ENCODE data around the gene LCN6. TPM values are rescaled to one million over a fixed set of nuclear protein-coding genes. Genes with fewer than 3 reads are reported as not detected.
A peak's percentile ranks its signal among the peaks of the same experiment; 100 is the strongest.

LCN6 gene
- total and polyA plus RNA-seq, 3 donors from 2014 or later: 7.8 to 19.1 (median 11.3) TPM

GRCh38 chr9:136751244-136751643 is 2.9 kb upstream of the LCN6 start:
- 86 to 94% methylated on average over 1 of the region's 1 CpG for WGBS, 2 donors
- H3K9me3 ChIP-seq: no peaks in the 10 kb centered on the region
- intact Hi-C loops (cut with DNase I; ENCODE audit: low total_unique reads): no loop called here
- no peak for DNase-seq
- TF ChIP-seq POLR2A (IDR thresholded peaks at IDR 0.05) (no peak), CTCF (IDR thresholded peaks at IDR 0.05) (no peak)
- H3K4me3 ChIP-seq: no peak overlapping the region
- peaks cover 28% of the 10 kb centered on the region for H3K4me1 ChIP-seq
- H3K27ac ChIP-seq: no peak overlapping the region
- H3K27me3 ChIP-seq: no peaks in the 10 kb centered on the region
- H3K36me3 ChIP-seq (ENCODE audit: low read depth, missing control alignments): no peaks in the 10 kb centered on the region

GRCh38 chr9:136750526-136750925 is 2.2 kb upstream of the LCN6 start:
- DNase-seq: no peak
- no peak overlapping the region for H3K4me3 ChIP-seq
- H3K36me3 ChIP-seq (ENCODE audit: low read depth, missing control alignments): no peaks in the 10 kb centered on the region
- peak overlapping the region in 1 of 2 donors; percentile 53 for H3K27ac ChIP-seq
- 77 to 81% methylated on average over 2 of the region's 2 CpGs for WGBS, 2 donors
- H3K9me3 ChIP-seq: no peaks in the 10 kb centered on the region
- TF ChIP-seq CTCF (IDR thresholded peaks at IDR 0.05): no peak
- TF ChIP-seq POLR2A (IDR thresholded peaks at IDR 0.05): no peak
- H3K27me3 ChIP-seq: no peaks in the 10 kb centered on the region
- intact Hi-C loops (cut with DNase I; ENCODE audit: low total_unique reads): no loop called here
- H3K4me1 ChIP-seq: peaks cover 28% of the 10 kb centered on the region

- Histone ChIP-seq H3K27me3 (no peaks in the 10 kb centered on the region), H3K9me3 (no peaks in the 10 kb centered on the region), H3K27ac (peak overlapping the region; percentile 53 to 56), H3K4me3 (no peak overlapping the region), H3K4me1 (peaks cover 28% of the 10 kb centered on the region), H3K36me3 (ENCODE audit: low read depth, missing control alignments) (no peaks in the 10 kb centered on the region)
- TF ChIP-seq POLR2A (IDR thresholded peaks at IDR 0.05) (no peak), CTCF (IDR thresholded peaks at IDR 0.05) (no peak)
- WGBS, 2 donors: 25 to 35% methylated on average over 18 to 21 of the region's 21 CpGs
- intact Hi-C loops (cut with DNase I; ENCODE audit: low total_unique reads): no loop called here
- DNase-seq: peak; percentile 79
These were observed 614 bp upstream of the LCN6 start for GRCh38 chr9:136748666-136749611.

GRCh38 chr9:136747161-136748060 is 914 bp downstream of the LCN6 start:
- Histone ChIP-seq H3K27ac (no peak overlapping the region), H3K36me3 (ENCODE audit: low read depth, missing control alignments) (no peaks in the 10 kb centered on the region), H3K9me3 (no peaks in the 10 kb centered on the region), H3K4me1 (peaks cover 31% of the 10 kb centered on the region), H3K4me3 (no peak overlapping the region), H3K27me3 (no peaks in the 10 kb centered on the region)
- 89 to 95% methylated on average over 21 of the region's 22 CpGs for WGBS, 2 donors
- intact Hi-C loops (cut with DNase I; ENCODE audit: low total_unique reads): no loop called here
- DNase-seq: no peak
- TF ChIP-seq CTCF (IDR thresholded peaks at IDR 0.05): no peak
- TF ChIP-seq POLR2A (IDR thresholded peaks at IDR 0.05): no peak

Data from testis (tissue), 3 donors.